Endodermal cell (in vitro differentiated cells): ENCODE data around the gene AXIN1. TPM values are rescaled to one million over a fixed set of nuclear protein-coding genes. Genes with fewer than 3 reads are reported as not detected.

Source experiments
- DNase-seq: peaks from one replicate; pipeline ENCODE4 v3.0.0-alpha.2; 2017
- H3K27ac ChIP-seq: 2 replicates; pipeline ENCODE4 v1.5.1; 2013; ENCODE audit warnings: mild to moderate bottlenecking, low read depth, low read length, moderate library complexity
- H3K27me3 ChIP-seq: 2 replicates; pipeline ENCODE4 v1.6.1; 2013; ENCODE audit warnings: mild to moderate bottlenecking, low read length, moderate library complexity; ENCODE audit not compliant: insufficient read depth, control insufficient read depth, poor library complexity, severe bottlenecking
- H3K36me3 ChIP-seq: 2 replicates; pipeline ENCODE4 v1.7.0; 2013; ENCODE audit warnings: mild to moderate bottlenecking, low read length, moderate library complexity; ENCODE audit not compliant: control insufficient read depth, insufficient read depth
- H3K4me1 ChIP-seq: one replicate; pipeline ENCODE4 v1.7.0; 2013; ENCODE audit warnings: low read length; ENCODE audit not compliant: control insufficient read depth, insufficient read depth
- H3K4me3 ChIP-seq: 2 replicates; pipeline ENCODE4 v1.5.1; 2013; ENCODE audit warnings: mild to moderate bottlenecking, low read length, moderate library complexity
- H3K9ac ChIP-seq: 2 replicates; pipeline ENCODE4 v1.6.1; 2013; ENCODE audit warnings: mild to moderate bottlenecking, low read length, moderate library complexity; ENCODE audit not compliant: poor library complexity, severe bottlenecking; ENCODE audit errors: extremely low read depth
- H3K9me3 ChIP-seq: 2 replicates; pipeline ENCODE4 v1.6.1; 2013; ENCODE audit warnings: mild to moderate bottlenecking, low read length, moderate library complexity; ENCODE audit not compliant: control insufficient read depth
- H3K27ac Mint-ChIP-seq: 2 replicates; pipeline ENCODE4 v1.8.0; 2020; ENCODE audit warnings: mixed read lengths
- H3K27me3 Mint-ChIP-seq: 2 replicates; pipeline ENCODE4 v1.8.0; 2021; ENCODE audit warnings: mild to moderate bottlenecking, mixed read lengths; ENCODE audit not compliant: insufficient read depth
- H3K36me3 Mint-ChIP-seq: 2 replicates; pipeline ENCODE4 v1.8.0; 2020; ENCODE audit warnings: low read depth, mixed read lengths
- H3K4me1 Mint-ChIP-seq: 2 replicates; pipeline ENCODE4 v1.8.0; 2020; ENCODE audit warnings: mixed read lengths
- H3K4me3 Mint-ChIP-seq: 2 replicates; pipeline ENCODE4 v1.8.0; 2020; ENCODE audit warnings: mild to moderate bottlenecking, moderate library complexity, mixed read lengths
- H3K9me3 Mint-ChIP-seq: 2 replicates; pipeline ENCODE4 v1.8.0; 2020; ENCODE audit warnings: mild to moderate bottlenecking, mixed read lengths
- CTCF ChIP-seq: fragments of 200-600 bp; sonication (generic); conservative IDR thresholded peaks from 2 replicates; pipeline ENCODE4 v1.5.0; 2021; ENCODE audit warnings: antibody characterized with exemption, mild to moderate bottlenecking
- WGBS, 2 experiments: methylation state at CpG; one replicate each; pipeline versions ENCODE4 v1.1.5 to v1.1.7; 2013; ENCODE audit warnings: missing lambda C conversion rate in 2 of 2, mixed read lengths in 1 of 2; ENCODE audit not compliant: insufficient coverage in 1 of 2, insufficient read length in 1 of 2; 5-methylcytosine and 5-hydroxymethylcytosine counted together
- total RNA-seq, 2 donors: library from RNA; stranded (reverse); fragmentation: NEBNext Ultra II Directional in 1 of 2; extraction: Animal tissue kit (Norgen Biotek cat#: 25700) in 1 of 2; gene quantifications; 2 replicates in 1 of 2; 3 replicates in 1 of 2; pipeline ENCODE4 v1.2.1, GENCODE V29; 2021

AXIN1 gene
- total RNA-seq, 2 donors from 2014 or later, result 36.5 to 37.3 TPM

- Mint-ChIP-seq H3K4me3 (no peak overlapping the region), H3K9me3 (no peaks in the 10 kb centered on the region), H3K4me1 (no peaks in the 10 kb centered on the region), H3K27me3 (no peaks in the 10 kb centered on the region), H3K36me3 (peaks cover 35% of the 10 kb centered on the region), H3K27ac (no peak overlapping the region)
- 95% methylated on average over 18 to 29 of the region's 29 CpGs for WGBS, 2 experiments
- Histone ChIP-seq H3K4me1 (no peaks in the 10 kb centered on the region), H3K9ac (no peak overlapping the region), H3K9me3 (no peaks in the 10 kb centered on the region), H3K27me3 (no peaks in the 10 kb centered on the region), H3K4me3 (no peak overlapping the region), H3K36me3 (no peaks in the 10 kb centered on the region), H3K27ac (no peak overlapping the region)
- no peak for DNase-seq
- no peak for TF ChIP-seq CTCF
Measured at GRCh38 chr16:262121-262745, 90.3 kb downstream of the AXIN1 start.

- H3K9me3 Mint-ChIP-seq, result no peaks in the 10 kb centered on the region
- Histone ChIP-seq H3K9me3 (no peaks in the 10 kb centered on the region), H3K36me3 (peaks cover 1% of the 10 kb centered on the region), H3K4me3 (no peak overlapping the region), H3K27me3 (no peaks in the 10 kb centered on the region), H3K27ac (no peak overlapping the region), H3K4me1 (no peaks in the 10 kb centered on the region), H3K9ac (no peak overlapping the region)
- DNase-seq, result no peak
- TF ChIP-seq CTCF, result no peak
- H3K27ac Mint-ChIP-seq, result no peak overlapping the region
- no peaks in the 10 kb centered on the region for H3K4me1 Mint-ChIP-seq
- no peaks in the 10 kb centered on the region for H3K27me3 Mint-ChIP-seq
- H3K36me3 Mint-ChIP-seq, result peaks cover 42% of the 10 kb centered on the region
- no peak overlapping the region for H3K4me3 Mint-ChIP-seq
- 92 to 98% methylated on average over 26 to 28 of the region's 28 CpGs for WGBS, 2 experiments
Measured at GRCh38 chr16:261031-261691, 91.4 kb downstream of the AXIN1 start.

GRCh38 chr16:260326-260725 lies 92.2 kb downstream of the AXIN1 start:
- H3K36me3 Mint-ChIP-seq, result peaks cover 50% of the 10 kb centered on the region
- no peaks in the 10 kb centered on the region for H3K9me3 Mint-ChIP-seq
- Histone ChIP-seq H3K27me3 (no peaks in the 10 kb centered on the region), H3K9me3 (no peaks in the 10 kb centered on the region), H3K9ac (no peak overlapping the region), H3K27ac (no peak overlapping the region), H3K36me3 (peaks cover 7% of the 10 kb centered on the region), H3K4me1 (no peaks in the 10 kb centered on the region), H3K4me3 (no peak overlapping the region)
- WGBS, 2 experiments, result 93 to 95% methylated on average over 16 to 19 of the region's 19 CpGs
- H3K4me3 Mint-ChIP-seq, result no peak overlapping the region
- no peaks in the 10 kb centered on the region for H3K4me1 Mint-ChIP-seq
- DNase-seq, result no peak
- H3K27ac Mint-ChIP-seq, result no peak overlapping the region
- H3K27me3 Mint-ChIP-seq, result no peaks in the 10 kb centered on the region
- no peak for TF ChIP-seq CTCF
